Measurements from ENCODE around the gene ZNF488. TPM values are rescaled to one million over a fixed set of nuclear protein-coding genes. Genes with fewer than 3 reads are reported as not detected.

ZNF488 gene
- total RNA-seq, 4 donors from 2014 or later: 0.12 to 0.47 TPM; not detected in 2

DNA sequence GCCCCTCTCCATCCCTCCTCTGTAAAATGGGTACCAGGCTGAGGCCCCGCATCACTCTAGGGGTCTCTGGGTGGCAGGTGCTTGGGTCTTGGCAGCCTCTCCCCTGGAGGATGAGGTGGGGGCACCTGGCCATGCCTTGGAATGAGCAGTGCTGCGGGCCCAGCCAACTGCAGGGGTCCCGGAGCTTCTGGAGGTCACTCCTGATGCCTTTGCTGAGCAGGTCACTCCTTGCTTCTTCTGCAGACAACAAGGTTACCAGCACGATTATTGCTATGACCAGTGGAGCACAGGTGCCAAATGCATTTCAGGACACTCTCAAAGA is 22.4 kb upstream of the ZNF488 start:
- 83% methylated on average over 1 of the region's 4 CpGs; no CpG with 5 or more reads in 1 of the 2 donors for WGBS, 2 donors (ENCODE audit: low coverage in 1 of 2)
- Histone ChIP-seq H3K9me3 (no peaks in the 10 kb centered on the region), H3K27me3 (no peaks in the 10 kb centered on the region), H3K27ac (no peak overlapping the region), H3K4me1 (peaks cover 0 to 21% (median 13%) of the 10 kb centered on the region in 3 donors), H3K36me3 (no peaks in the 10 kb centered on the region), H3K4me3 (no peak overlapping the region)
- no peak for ATAC-seq
- TF ChIP-seq, protein P1, sequence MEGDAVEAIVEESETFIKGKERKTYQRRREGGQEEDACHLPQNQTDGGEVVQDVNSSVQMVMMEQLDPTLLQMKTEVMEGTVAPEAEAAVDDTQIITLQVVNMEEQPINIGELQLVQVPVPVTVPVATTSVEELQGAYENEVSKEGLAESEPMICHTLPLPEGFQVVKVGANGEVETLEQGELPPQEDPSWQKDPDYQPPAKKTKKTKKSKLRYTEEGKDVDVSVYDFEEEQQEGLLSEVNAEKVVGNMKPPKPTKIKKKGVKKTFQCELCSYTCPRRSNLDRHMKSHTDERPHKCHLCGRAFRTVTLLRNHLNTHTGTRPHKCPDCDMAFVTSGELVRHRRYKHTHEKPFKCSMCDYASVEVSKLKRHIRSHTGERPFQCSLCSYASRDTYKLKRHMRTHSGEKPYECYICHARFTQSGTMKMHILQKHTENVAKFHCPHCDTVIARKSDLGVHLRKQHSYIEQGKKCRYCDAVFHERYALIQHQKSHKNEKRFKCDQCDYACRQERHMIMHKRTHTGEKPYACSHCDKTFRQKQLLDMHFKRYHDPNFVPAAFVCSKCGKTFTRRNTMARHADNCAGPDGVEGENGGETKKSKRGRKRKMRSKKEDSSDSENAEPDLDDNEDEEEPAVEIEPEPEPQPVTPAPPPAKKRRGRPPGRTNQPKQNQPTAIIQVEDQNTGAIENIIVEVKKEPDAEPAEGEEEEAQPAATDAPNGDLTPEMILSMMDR (IDR thresholded peaks at IDR 0.05): no peak
- no peak for TF ChIP-seq POLR2AphosphoS5 (IDR thresholded peaks at IDR 0.05)
- TF ChIP-seq EP300 (IDR thresholded peaks at IDR 0.05): no peak
- no peak for TF ChIP-seq POLR2A (IDR thresholded peaks at IDR 0.05)

DNA sequence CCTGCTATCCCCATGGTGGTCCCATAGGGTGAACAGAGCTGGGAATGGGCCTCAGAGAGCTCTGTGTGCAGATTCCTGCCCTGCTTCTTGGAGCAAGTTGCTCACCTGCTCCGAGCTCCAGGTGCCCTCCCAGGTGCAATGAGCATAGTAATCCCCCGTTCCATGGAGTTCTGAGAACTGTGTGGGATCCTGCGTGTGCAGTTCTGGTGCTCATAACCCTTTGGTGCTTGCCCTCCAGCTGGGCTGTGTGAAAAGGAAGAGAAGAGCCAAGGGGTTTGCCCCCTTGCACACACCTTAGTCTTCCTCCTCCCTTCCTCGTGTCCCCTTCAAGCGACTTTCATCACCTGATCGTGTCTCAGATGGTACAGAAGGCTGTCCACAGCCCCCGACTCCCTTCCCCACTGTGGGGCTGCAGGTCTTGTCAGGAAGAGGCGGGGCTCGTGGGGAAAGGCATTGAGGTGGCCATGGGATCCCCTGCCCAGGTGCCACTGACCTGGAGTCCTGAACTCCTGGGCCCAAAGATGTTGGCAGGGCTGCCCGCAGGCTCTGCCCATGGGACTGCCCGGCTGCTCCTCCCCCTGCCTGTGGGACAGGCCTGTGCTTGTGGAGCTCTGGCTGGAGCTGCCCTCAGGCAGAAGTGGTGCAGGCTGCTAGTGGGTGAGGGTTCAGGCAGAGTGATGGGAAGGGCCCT is 21.9 kb upstream of the ZNF488 start:
- Histone ChIP-seq H3K27ac (no peak overlapping the region), H3K27me3 (no peaks in the 10 kb centered on the region), H3K36me3 (no peaks in the 10 kb centered on the region), H3K4me1 (peaks cover 0 to 21% (median 13%) of the 10 kb centered on the region in 3 donors), H3K9me3 (no peaks in the 10 kb centered on the region), H3K4me3 (no peak overlapping the region)
- no peak for TF ChIP-seq POLR2A (IDR thresholded peaks at IDR 0.05)
- TF ChIP-seq EP300 (IDR thresholded peaks at IDR 0.05): no peak
- TF ChIP-seq, protein P1 (IDR thresholded peaks at IDR 0.05): no peak
- no peak for TF ChIP-seq POLR2AphosphoS5 (IDR thresholded peaks at IDR 0.05)
- ATAC-seq: no peak
- 100% methylated on average over 4 of the region's 11 CpGs for WGBS, 2 donors (ENCODE audit: low coverage in 1 of 2)

DNA sequence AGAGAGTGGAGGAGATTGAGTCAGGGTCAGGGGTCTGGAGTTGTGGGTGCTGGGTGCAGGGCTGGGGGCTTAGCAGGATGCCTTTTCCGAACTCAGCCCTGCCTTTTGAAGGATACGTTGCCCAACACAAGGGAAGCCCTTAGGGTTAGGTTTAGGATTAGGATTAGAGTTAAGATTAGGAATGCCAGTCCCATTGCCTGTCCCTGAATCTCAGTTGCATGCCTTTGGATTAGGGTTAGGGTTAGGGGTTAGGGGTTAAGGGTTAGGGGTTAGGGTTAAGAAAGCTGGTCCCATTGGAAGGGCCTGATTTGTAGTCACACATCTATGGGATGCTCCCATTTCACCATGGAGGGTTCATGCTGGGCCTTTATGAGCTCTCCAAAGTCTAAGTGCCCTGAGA is 20.8 kb upstream of the ZNF488 start:
- peaks cover 0 to 21% (median 13%) of the 10 kb centered on the region in 3 donors for H3K4me1 ChIP-seq
- H3K4me3 ChIP-seq: no peak overlapping the region
- no peaks in the 10 kb centered on the region for H3K27me3 ChIP-seq
- H3K27ac ChIP-seq: no peak overlapping the region
- no peaks in the 10 kb centered on the region for H3K9me3 ChIP-seq
- no peaks in the 10 kb centered on the region for H3K36me3 ChIP-seq
- 100% methylated on average over 2 of the region's 2 CpGs; no CpG with 5 or more reads in 1 of the 2 donors for WGBS, 2 donors (ENCODE audit: low coverage in 1 of 2)
- no peak for ATAC-seq
- TF ChIP-seq POLR2AphosphoS5 (IDR thresholded peaks at IDR 0.05): no peak
- TF ChIP-seq, protein P1 (IDR thresholded peaks at IDR 0.05): no peak
- TF ChIP-seq EP300 (IDR thresholded peaks at IDR 0.05): no peak

DNA sequence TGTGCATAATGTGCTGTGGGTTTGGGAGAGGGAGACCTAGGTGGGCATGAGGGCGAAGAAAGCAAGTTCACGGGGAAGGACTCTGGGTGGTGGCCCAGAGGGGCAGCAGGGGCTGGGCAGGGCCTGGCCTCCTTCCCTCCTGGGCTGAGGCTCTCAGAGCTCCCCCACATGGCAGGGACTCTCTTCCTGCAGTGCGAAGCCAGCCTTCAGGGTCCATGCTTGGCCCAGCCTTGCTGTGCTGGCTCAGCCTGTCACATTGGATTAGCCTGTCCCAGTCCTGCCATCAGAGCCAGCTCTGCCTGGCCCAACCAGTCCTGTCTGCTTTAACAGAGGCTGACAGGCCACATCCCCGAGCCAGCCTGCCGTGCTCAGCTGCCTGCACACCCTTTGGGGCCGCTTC is 20.4 kb upstream of the ZNF488 start:
- TF ChIP-seq EP300 (IDR thresholded peaks at IDR 0.05) (no peak), POLR2AphosphoS5 (IDR thresholded peaks at IDR 0.05) (no peak), POLR2A (IDR thresholded peaks at IDR 0.05) (no peak)
- TF ChIP-seq, protein P1 (IDR thresholded peaks at IDR 0.05): no peak
- Histone ChIP-seq H3K36me3 (no peaks in the 10 kb centered on the region), H3K4me3 (no peak overlapping the region), H3K4me1 (peaks cover 0 to 21% (median 13%) of the 10 kb centered on the region in 3 donors), H3K27me3 (no peaks in the 10 kb centered on the region), H3K27ac (no peak overlapping the region), H3K9me3 (no peaks in the 10 kb centered on the region)
- ATAC-seq: no peak
- WGBS, 2 donors (ENCODE audit: low coverage in 1 of 2): 100% methylated on average over 2 of the region's 6 CpGs; no CpG with 5 or more reads in 1 of the 2 donors

All from gastroesophageal sphincter (tissue), 4 donors.